H7 (cell line): Measurements from ENCODE around the gene CTSH. TPM values are rescaled to one million over a fixed set of nuclear protein-coding genes. Genes with fewer than 3 reads are reported as not detected.
"Not testable (repeated sequence)": the region's sequence is repeated elsewhere in the genome, so short reads cannot be mapped to it uniquely, and the experiment has no call there.

ENCODE experiments used
- DNase-seq: peaks from one replicate; pipeline ENCODE4 v3.0.0; 2012
- H3K27me3 ChIP-seq: 2 replicates; pipeline ENCODE4 v1.6.0; 2011; ENCODE audit warnings: mild to moderate bottlenecking, low read length; ENCODE audit not compliant: control insufficient read depth, insufficient read depth
- H3K36me3 ChIP-seq: replicated peaks from 2 replicates; pipeline ENCODE4 v1.5.1; 2011; ENCODE audit warnings: low read length; ENCODE audit not compliant: control insufficient read depth, insufficient read depth
- H3K4me3 ChIP-seq: 2 replicates; pipeline ENCODE4 v1.5.1; 2011; ENCODE audit warnings: low read depth, mild to moderate bottlenecking, control low read depth, low read length, moderate library complexity; ENCODE audit not compliant: insufficient read depth
- total RNA-seq: library from RNA; depleted of rRNA; stranded (reverse); fragments of >200 nt; shearing (Covaris generic); gene quantifications from 2 replicates; pipeline ENCODE4 v1.2.3, GENCODE V29; 2014

Gene CTSH
- total RNA-seq, 1 experiment from 2014 or later, result 16.9 TPM

DNA sequence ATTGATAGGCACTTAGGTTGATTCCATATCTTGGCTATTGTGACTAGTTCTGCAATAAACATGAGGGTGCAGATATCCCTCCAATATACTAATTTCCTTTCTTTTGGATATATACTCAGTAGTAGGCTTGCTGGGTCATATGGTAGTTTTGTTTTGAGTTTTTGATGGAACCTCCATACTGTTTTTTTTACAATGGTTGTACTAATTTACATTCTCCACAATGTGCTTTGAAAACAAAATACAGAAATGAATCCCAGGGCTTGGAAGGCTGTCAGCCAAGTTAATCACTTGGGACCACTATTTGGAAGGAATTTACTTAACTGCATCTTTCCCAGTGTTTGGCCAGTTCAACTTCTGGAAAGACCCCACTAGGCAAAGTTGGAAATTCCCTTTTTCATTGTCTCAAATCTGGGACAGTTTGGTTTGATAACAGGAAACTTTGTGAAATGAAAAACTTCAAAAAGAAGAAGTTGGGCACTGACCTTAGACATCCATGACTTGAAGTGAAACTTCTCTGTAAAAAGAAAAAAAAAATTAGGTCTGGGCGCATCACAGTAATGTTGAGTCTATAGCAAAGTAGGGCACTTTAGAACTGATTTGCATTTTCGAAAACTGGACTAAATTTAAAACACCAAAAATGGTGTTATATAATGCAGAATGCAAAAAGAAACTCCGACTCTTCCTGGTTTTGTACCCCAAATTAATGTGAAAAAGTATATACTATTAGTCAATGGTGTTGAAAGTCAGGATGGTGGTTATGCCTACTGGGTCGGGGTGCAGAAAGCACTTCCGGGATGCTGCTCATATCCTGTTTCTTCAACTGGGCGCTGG, 6.0 kb downstream of the CTSH start:
- no peak overlapping the region for H3K4me3 ChIP-seq
- no peak for DNase-seq
- H3K36me3 ChIP-seq, result no peaks in the 10 kb centered on the region
- H3K27me3 ChIP-seq, result peaks cover 3% of the 10 kb centered on the region

DNA sequence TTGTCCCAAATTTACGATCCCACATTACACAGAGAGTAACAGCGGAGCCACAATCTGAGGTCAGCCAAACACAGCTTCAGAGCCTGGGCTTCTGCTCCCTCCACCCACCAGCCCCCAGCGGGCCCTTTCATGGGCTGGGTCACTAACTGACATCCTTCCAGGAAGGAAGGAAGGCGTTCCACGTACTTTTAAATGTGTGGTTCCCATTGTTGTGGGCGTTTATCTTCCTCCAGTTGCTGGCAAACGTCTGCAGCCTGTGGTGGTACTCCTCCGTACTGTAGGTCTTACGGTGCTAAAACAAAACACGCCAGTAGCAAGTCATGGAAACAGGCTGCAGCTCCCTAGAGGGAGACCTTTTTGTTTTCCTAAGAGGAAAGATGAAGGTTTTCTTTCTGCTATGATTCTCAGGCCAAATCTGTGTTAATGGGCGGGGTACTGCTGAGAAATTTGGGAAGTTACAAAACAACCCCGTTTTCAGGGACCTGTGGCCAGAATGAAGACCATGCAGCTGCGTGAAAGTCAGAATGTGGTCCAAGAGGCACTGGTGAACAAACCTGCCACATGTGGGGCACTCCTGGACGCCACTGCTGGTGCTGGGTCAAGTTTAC, 7.6 kb downstream of the CTSH start:
- no peak for DNase-seq
- Histone ChIP-seq H3K27me3 (no peaks in the 10 kb centered on the region), H3K36me3 (no peaks in the 10 kb centered on the region), H3K4me3 (no peak overlapping the region)

DNA sequence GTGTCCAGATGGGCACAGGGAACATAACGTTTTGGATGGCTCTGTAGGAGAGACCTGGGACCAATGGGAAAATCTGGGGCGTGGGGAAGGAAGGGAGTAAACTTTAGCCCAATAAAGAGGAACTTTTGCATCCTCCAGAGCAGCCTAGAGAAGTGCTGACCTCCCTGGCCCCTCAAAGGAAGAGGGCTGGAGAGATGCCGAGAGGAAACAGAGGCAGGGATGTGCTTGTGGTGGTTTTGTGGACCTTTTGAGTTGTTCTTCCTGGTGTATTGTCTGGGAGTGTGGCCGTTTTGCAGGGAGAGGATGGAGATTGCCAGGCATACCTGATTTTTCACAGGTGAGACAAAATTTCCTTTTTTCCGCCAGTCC, 10.2 kb downstream of the CTSH start:
- DNase-seq, result no peak
- no peaks in the 10 kb centered on the region for H3K27me3 ChIP-seq
- no peak overlapping the region for H3K4me3 ChIP-seq
- no peaks in the 10 kb centered on the region for H3K36me3 ChIP-seq

DNA sequence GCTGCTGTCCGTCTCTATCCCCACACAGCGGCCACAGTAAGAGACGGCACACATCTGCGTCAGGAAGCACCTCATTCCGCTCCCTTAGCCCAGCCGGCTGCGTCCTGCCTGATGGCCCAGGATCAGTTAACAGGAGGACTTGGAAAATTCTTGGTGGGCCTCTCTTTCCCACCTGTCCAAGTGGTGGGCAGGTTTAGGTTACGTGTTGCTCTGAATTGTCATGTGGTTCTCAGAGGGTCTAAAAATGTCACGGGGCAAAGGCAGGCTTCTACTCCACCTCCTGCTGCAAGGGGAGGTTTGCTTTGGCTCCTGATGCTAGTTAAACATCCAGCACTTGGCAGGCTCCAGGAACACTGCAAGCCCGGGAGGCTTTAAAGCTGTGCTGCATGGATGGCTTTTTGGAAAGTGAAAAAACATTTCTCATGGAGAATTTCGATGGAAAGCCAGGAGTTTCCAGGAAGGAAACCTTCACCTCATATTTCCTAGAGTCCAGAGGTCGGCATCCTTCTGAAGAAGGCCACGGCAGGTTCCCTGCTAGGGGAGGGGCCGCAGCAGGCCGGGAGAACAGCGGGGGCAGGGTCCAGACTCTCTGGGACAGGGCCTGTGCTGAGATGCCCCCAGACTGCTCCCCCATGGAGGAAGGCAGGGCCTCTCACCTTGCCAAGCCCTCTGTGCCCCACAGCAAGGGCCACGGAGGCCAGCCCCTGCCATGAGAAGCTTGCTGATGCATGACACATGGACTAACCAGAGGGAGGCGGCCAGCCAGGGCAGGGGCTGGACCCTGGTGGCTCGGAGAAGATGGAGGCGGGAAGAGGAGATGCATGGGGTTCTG, 10.8 kb downstream of the CTSH start:
- no peaks in the 10 kb centered on the region for H3K36me3 ChIP-seq
- DNase-seq, result peak; percentile 45
- no peak overlapping the region for H3K4me3 ChIP-seq
- no peaks in the 10 kb centered on the region for H3K27me3 ChIP-seq

DNA sequence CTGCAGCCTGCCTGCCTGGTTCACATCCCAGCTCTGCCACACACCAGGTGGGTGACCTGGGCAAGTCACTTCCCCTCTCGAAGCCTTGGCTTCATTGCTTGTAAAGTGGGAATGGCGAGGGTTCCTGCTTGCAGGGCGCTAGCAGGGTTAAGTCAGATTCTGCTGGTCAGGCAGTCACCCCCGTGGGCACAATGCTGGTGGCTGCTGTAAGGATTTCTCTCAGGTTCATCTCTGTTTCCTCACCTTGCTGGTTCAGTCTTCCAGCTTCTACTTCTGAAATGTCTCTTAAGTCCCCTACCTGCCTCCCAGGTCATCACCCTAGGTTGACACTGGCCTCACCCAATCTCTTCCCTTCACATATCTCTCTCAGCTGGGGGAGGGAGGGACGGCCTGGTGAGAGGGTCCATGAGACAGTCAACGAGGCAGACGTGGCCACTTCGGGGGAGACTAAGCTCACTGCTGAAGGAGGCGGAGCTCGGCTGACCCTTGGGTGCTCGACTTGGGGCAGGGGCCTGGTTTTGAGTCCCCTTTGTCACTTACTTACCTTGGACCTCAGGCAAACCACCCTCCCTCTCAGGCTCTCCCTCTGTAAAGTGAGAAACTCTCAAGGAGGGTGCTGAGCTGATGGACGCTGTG, 11.5 kb downstream of the CTSH start:
- DNase-seq, result no peak
- Histone ChIP-seq H3K27me3 (no peaks in the 10 kb centered on the region), H3K4me3 (no peak overlapping the region), H3K36me3 (no peaks in the 10 kb centered on the region)

DNA sequence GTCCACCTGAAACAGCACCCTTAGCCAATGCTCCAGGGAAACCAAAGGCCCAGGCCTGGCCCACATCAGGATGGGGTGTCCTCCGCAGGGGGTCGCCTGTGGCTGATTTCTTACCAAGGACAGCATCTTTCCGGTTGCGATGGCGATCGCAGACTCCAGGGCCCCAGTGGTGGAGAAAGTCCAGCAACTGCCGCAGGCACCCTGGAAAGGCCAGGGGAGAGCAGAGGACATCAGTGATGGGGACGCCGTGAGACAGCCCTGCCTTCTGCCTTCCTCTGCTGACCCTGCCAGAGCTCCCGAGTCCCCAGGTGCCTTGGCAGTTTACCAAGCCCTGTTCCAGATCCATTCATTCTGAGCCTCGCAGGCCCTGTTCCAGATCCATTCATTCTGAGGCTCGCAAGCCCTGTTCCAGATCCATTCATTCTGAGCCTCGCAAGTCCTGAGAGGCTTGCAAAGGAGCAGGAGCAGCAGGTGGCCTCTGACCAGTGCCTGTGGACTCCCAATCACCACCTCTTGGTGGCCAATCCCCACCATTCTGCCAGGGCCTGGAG, 12.5 kb downstream of the CTSH start:
- DNase-seq, result no peak

DNA sequence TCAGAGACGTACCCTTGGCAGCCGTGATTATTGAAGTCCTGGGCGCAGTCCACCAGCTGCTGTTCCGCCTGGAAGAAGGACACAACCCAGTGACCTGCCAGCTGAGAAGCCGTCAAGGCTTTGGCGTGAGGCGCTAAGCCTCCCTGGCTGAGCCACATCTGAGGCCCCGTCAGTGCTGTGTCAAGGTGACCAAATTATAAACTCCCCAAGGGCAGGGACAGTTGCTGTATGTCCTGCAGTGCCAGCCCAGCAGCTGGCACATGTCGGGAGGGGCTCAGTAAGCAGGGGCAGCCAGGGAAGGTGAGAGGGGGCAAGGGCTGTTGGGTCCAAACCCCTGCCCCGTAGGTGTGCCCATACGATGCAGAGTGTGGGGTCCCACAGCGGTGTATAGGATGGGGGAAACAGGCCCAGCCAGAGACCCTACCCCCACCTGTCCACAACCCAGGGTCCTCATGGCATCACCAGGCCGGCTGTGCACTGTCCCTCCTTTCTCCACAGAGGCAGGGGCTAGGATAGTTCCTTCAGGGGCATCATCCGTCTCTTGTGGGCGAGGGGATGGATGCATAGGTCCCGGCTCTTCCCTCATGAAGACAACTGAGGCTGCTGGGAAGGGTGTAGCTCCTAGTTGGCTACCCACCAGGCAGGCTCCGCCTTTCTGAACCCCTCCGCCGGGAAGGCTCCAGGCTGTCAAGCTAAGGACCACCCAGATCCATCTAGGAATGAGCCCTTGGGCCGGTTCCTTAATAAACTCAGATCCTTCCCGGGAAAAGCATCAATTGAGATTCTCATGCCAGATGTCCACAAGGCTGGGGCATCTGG, 13.2 kb downstream of the CTSH start:
- Histone ChIP-seq H3K36me3 (peaks cover 2% of the 10 kb centered on the region; the same call in 1 of the 2 replicates), H3K27me3 (no peaks in the 10 kb centered on the region), H3K4me3 (no peak overlapping the region)
- no peak for DNase-seq

More for the DNA sequence above, 12.5 kb downstream of the CTSH start:
- no peak overlapping the region for H3K4me3 ChIP-seq
- no peaks in the 10 kb centered on the region for H3K27me3 ChIP-seq
- peaks cover under 1% of the 10 kb centered on the region; the same call in 1 of the 2 replicates for H3K36me3 ChIP-seq

DNA sequence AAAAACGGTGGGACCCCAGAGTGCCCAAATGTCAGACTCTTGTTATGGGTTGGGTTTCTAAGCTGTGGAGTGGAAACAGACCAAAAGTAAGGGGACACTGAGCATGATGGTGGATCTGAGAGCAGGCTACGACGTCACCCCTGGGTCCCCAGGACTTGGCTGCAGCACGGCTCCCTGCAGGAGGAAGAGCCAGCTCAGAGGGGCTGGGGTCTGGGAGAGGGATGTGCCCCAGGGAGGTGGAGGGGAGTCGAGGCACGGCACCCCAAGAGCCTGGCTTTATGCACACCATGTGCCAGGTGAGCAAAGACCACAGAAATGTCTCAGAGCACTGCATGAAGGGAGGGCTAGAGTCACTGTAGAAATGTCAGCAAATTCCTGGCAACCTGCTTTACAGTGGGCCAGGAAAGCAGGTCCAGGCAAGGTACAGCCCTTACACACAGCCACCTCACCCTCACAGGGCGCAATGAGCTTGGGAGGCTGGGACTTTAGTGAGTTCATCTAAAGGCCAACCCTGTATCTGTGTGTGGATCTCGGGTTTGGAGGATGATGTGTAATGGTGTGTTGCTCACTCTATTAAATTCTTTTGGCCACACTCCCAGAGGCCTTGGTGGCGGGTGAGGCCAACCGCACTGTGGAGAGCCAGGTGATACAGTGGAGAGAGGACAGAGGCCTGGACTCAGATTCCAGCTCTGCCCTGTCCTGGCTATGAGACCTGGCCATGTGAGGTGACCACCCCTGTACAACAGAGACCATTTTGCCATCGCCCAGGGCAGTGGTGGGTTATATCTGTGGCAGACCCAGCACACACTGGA, 14.1 kb downstream of the CTSH start:
- no peak overlapping the region for H3K4me3 ChIP-seq
- H3K27me3 ChIP-seq, result no peaks in the 10 kb centered on the region
- no peak for DNase-seq
- peaks cover 2% of the 10 kb centered on the region; the same call in 1 of the 2 replicates for H3K36me3 ChIP-seq

DNA sequence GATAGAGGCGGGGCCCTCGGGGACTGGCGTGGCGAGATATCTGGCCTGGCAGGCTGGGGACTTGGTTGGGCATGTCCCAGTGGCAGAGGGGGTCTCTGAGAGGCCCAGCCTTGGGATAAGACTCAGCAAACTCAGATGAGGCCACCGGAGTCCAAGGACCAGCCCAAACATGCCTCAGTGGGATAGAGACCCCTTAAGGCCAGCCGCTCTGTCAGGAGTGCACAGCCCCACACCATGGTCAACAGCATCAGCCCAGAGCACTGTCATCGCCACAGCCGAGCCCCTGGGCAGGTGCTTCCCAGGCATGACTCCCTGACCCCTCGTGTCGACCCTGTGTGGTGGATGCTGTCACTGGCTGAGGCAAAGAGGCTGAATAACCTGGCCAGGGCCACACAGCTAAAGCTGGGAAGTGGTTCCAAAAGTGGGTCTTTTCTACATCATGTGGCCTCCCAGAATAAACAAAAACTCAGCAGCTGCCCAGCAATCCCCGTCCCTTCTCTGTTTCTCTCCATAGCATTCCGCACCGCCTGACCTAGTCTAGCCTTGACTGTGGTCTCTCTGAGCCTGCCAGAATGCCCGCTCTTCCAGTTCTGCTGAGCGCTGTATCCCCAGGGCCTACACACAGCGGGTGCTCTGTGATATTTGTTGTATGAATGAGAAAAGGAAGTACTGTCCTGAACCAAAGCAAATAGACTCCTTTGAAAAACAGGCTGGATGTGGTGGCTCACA, 15.1 kb downstream of the CTSH start:
- H3K4me3 ChIP-seq, result no peak overlapping the region

DNA sequence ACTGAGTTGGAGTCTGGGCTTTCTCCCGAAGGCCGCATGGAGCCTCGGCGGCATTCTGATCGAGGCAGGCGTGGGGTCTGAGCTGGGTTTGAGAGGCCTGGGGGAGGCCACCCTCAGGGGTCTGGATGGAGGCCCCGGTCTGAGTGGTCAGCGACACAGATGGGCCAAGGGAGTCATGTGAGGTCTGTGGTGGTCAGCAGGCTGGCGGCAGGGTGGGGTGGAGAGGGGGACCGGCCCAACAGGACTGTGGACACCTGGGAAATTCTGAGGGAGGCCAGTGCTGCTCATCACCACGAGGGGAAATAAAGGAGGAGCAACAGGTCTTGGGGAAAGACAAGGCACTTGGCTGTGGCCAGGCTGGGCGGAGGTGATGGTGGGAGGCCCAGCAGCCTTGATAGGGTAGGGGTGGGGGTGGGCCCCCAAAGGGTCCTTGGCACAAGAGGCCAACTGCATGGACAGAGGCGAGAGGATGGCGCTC, 16.2 kb downstream of the CTSH start:
- Histone ChIP-seq H3K36me3 (peaks cover 2% of the 10 kb centered on the region), H3K27me3 (no peaks in the 10 kb centered on the region), H3K4me3 (no peak overlapping the region)
- peak; percentile 57 for DNase-seq

More for the DNA sequence above, 15.1 kb downstream of the CTSH start:
- H3K27me3 ChIP-seq, result no peaks in the 10 kb centered on the region
- DNase-seq, result peak; percentile 50
- peaks cover 2% of the 10 kb centered on the region; the same call in 1 of the 2 replicates for H3K36me3 ChIP-seq

DNA sequence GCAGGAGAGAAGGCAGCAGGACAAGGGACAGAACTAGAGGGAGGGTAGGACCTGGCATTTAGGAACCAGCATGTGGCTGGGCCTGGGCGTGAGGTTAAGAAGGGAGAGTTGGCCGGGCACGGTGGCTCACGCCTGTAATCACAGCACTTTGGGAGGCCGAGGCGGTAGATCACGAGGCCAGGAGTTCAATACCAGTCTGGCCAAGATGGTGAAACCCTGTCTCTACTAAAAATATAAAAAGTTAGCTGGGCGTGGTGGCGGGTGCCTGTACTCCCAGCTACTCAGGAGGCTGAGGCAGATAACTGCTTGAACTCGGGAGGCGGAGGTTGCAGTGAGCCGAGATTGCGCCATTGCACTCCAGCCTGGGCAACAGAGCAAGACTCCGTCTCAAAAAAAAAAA, 16.7 kb downstream of the CTSH start:
- H3K4me3 ChIP-seq, result not testable (repeated sequence)

DNA sequence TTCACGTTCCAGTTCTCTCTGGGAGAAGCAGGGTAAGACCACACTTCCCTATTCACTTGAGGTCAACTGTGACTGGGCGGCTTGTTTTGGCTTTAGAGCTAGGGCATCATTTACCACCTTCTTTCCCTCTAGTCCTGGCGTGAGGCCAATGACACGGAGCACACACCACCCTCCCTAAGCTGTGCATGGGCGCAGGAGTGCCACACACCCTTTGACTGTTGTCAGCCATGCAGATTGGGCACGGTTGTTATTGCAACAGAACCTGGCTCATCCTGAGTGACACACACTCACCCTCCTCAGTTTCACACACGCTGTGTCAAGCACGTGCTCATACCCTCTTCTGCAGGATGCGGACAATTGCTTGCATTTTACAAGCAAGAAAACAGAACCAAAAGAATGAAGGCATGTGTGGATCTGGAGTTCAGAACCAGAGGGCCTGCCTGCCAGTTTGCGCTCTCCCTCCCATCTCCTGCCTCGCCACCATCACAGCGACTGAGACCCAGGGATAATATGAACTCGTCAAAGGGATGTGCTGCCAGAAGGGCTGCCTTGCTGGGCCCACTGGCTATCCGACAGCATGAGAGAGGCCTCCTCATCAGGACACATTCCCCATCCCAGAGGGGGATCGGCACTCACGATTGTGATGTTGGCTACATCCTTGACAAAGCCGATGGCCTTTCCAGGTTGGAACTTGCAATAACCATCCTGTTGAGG, 17.6 kb downstream of the CTSH start:
- peaks cover 2% of the 10 kb centered on the region for H3K36me3 ChIP-seq
- H3K27me3 ChIP-seq, result no peaks in the 10 kb centered on the region
- peak; percentile 29 for DNase-seq
- H3K4me3 ChIP-seq, result no peak overlapping the region

More for the DNA sequence above, 16.7 kb downstream of the CTSH start:
- not testable (repeated sequence) for DNase-seq, H3K36me3 ChIP-seq, H3K27me3 ChIP-seq
